Activated CD4-positive, alpha-beta T cell treated with anti-CD3 and anti-CD28 coated beads, Interleukin-2, amount 10 ng/mL, durations not matched to agents 24 days and 14 days (primary cell): ENCODE results near the gene MFSD6. TPM values are rescaled to one million over a fixed set of nuclear protein-coding genes. Genes with fewer than 3 reads are reported as not detected.
A peak's percentile ranks its signal among the peaks of the same experiment; 100 is the strongest.

Source experiments
- DNase-seq: peaks from one replicate; pipeline ENCODE4 v3.0.0; 2022
- H3K27ac Mint-ChIP-seq: one replicate; pipeline ENCODE4 v1.8.0; 2022; ENCODE audit warnings: mild to moderate bottlenecking, mixed read lengths
- H3K27me3 Mint-ChIP-seq: one replicate; pipeline ENCODE4 v1.8.0; 2022; ENCODE audit warnings: mixed read lengths
- H3K36me3 Mint-ChIP-seq: one replicate; pipeline ENCODE4 v1.8.0; 2022; ENCODE audit warnings: low read depth, mild to moderate bottlenecking, mixed read lengths
- H3K4me1 Mint-ChIP-seq: one replicate; pipeline ENCODE4 v1.8.0; 2021; ENCODE audit warnings: mixed read lengths
- H3K4me3 Mint-ChIP-seq: one replicate; pipeline ENCODE4 v1.8.0; 2022; ENCODE audit warnings: mild to moderate bottlenecking, moderate library complexity, mixed read lengths
- H3K9me3 Mint-ChIP-seq: one replicate; pipeline ENCODE4 v1.8.0; 2021; ENCODE audit warnings: mixed read lengths
- intact Hi-C: fragments of 100-400 bp; cut with micrococcal nuclease; formaldehyde crosslinking; loops from one replicate; pipeline ENCODE4 v1.15.1; 2023
- total RNA-seq: library from RNA; stranded (reverse); gene quantifications from 2 replicates; pipeline ENCODE4 v1.2.3, GENCODE V29; 2022

Gene MFSD6
- total RNA-seq, 1 donor from 2014 or later: 44.6 TPM

DNA sequence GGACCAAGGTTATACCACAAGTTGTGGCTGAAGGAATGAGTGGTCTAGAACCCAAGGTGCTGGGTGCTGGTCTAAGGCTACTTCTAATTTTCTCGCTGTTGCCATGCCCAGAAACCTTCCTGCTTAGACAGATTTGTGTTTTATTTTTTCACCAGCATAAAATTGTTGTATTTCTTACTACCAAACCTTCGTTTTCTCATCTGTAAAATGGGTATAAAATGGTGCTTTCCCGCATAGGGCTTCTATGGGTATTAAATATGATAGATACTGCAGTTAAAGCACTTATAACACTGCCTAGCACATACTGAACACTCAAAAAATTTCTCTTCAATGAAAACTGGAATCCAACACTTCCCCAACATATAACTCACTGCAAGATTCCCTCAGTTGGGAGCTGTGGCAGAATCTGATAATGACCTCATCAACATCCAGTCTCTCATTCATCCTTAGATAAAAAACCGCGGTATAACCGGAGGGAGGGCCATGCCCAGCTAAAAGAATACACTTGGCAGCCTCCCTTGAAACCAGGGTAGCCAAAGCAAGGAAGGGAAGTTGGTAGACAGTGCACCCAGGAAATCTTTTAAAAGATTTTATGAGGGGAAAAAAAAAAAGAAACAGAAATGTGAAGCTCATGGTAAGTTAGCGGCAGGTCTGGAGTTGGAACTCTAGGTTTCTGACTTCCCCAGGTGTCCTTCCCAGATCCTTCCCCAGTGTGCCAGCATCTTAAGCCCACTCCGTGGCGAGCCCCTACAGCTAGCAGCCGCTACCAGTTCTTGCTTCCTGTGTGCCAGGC, 125.2 kb downstream of the MFSD6 start:
- Mint-ChIP-seq H3K36me3 (peaks cover 28% of the 10 kb centered on the region), H3K27ac (peak overlapping the region; percentile 99), H3K4me3 (peak overlapping the region; percentile 93), H3K4me1 (peaks cover 46% of the 10 kb centered on the region), H3K9me3 (no peaks in the 10 kb centered on the region), H3K27me3 (no peaks in the 10 kb centered on the region)
- peak; percentile 86 for DNase-seq
- intact Hi-C loops: loop anchor here (2.0 to 10.0 kb wide), 3 partner anchors 189 to 749 kb away; partner anchors contain the start of genes ORMDL1, PMS1 and STAT1

- DNase-seq: no peak
- Mint-ChIP-seq H3K9me3 (no peaks in the 10 kb centered on the region), H3K4me1 (peaks cover 44% of the 10 kb centered on the region), H3K27me3 (no peaks in the 10 kb centered on the region), H3K27ac (peak overlapping the region; percentile 99), H3K36me3 (peaks cover 34% of the 10 kb centered on the region), H3K4me3 (peak overlapping the region; percentile 93)
- intact Hi-C loops: loop anchor here (1.0 to 10.0 kb wide), 8 partner anchors 115 to 749 kb away; partner anchors contain the start of genes MFSD6, NAB1, ORMDL1 and PMS1
Measured at GRCh38 chr2:190533968-190534309, 125.8 kb downstream of the MFSD6 start.

- Mint-ChIP-seq H3K4me1 (peaks cover 41% of the 10 kb centered on the region), H3K36me3 (peaks cover 35% of the 10 kb centered on the region), H3K27me3 (no peaks in the 10 kb centered on the region), H3K27ac (peak within 1 kb of the TSS; percentile 99), H3K9me3 (no peaks in the 10 kb centered on the region), H3K4me3 (peak within 1 kb of the TSS; percentile 93)
- intact Hi-C loops: loop anchor here (1.0 to 10.0 kb wide), 7 partner anchors 115 to 750 kb away; partner anchors contain the start of genes MFSD6, NAB1, ORMDL1 and PMS1
- peak; percentile 95 for DNase-seq
Measured at GRCh38 chr2:190534310-190535120, 126.4 kb downstream of the MFSD6 start, which contains the start of gene NEMP2. Gene NEMP2, minus strand, starts transcription at chr2:190534722. Its CDS starts 67 bp downstream, at chr2:190534655.

- H3K36me3 Mint-ChIP-seq: peaks cover 39% of the 10 kb centered on the region
- intact Hi-C loops: loop anchor here (2.0 to 10.0 kb wide), 3 partner anchors 310 to 750 kb away; partner anchors contain the start of genes ORMDL1, PMS1 and STAT1
- H3K27me3 Mint-ChIP-seq: no peaks in the 10 kb centered on the region
- H3K4me1 Mint-ChIP-seq: peaks cover 36% of the 10 kb centered on the region
- no peak for DNase-seq
- peak overlapping the region; percentile 90 for H3K27ac Mint-ChIP-seq
- H3K4me3 Mint-ChIP-seq: peak overlapping the region; percentile 93
- H3K9me3 Mint-ChIP-seq: peaks cover 5% of the 10 kb centered on the region
Measured at GRCh38 chr2:190535121-190535439, 126.9 kb downstream of the MFSD6 start.

- Mint-ChIP-seq H3K27me3 (no peaks in the 10 kb centered on the region), H3K27ac (peak overlapping the region; percentile 78), H3K4me1 (peaks cover 32% of the 10 kb centered on the region), H3K36me3 (peaks cover 44% of the 10 kb centered on the region), H3K4me3 (peak overlapping the region; percentile 93), H3K9me3 (peaks cover 5% of the 10 kb centered on the region)
- DNase-seq: peak; percentile 59
- intact Hi-C loops: loop anchor here (2.0 to 10.0 kb wide), 3 partner anchors 309 to 751 kb away; partner anchors contain the start of genes ORMDL1, PMS1 and STAT1
Measured at GRCh38 chr2:190535586-190535985, 127.4 kb downstream of the MFSD6 start.

DNA sequence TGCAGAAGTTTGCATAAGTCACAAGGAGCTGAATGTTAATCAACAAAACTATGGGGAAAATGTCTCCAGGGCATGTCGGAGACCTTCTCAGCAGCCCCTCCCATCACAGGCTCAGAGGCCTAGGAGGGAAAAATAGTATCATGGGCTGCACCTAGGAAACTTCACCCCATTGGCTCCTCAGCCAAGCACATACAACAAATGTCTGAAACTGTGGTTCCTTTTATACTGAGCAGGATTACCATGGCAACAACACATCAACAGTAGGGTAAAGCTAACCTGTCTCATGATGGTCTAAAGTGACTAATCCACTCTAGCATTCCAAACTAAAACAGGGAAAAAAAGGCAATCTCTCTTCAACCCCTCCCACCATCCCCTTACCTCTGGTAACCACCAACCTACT, 129.6 kb downstream of the MFSD6 start:
- Mint-ChIP-seq H3K4me1 (peaks cover 19% of the 10 kb centered on the region), H3K27ac (no peak overlapping the region)

GRCh38 chr2:190538201-190538600, 130.0 kb downstream of the MFSD6 start:
- no peak overlapping the region for H3K27ac Mint-ChIP-seq
- DNase-seq: no peak
- intact Hi-C loops: loop anchor here (10.0 kb wide), 2 partner anchors 477 to 753 kb away; partner anchors contain the start of genes ORMDL1, PMS1 and STAT1
- no peak overlapping the region for H3K4me3 Mint-ChIP-seq
- H3K4me1 Mint-ChIP-seq: peaks cover 16% of the 10 kb centered on the region
- H3K27me3 Mint-ChIP-seq: no peaks in the 10 kb centered on the region
- peaks cover 5% of the 10 kb centered on the region for H3K9me3 Mint-ChIP-seq
- H3K36me3 Mint-ChIP-seq: peaks cover 61% of the 10 kb centered on the region

More for the DNA sequence above, 129.6 kb downstream of the MFSD6 start:
- intact Hi-C loops: loop anchor here (10.0 kb wide), 2 partner anchors 477 to 753 kb away; partner anchors contain the start of genes ORMDL1, PMS1 and STAT1
- Mint-ChIP-seq H3K4me3 (no peak overlapping the region), H3K9me3 (peaks cover 5% of the 10 kb centered on the region), H3K36me3 (peaks cover 57% of the 10 kb centered on the region), H3K27me3 (no peaks in the 10 kb centered on the region)
- peak; percentile 59 for DNase-seq

- Mint-ChIP-seq H3K9me3 (peaks cover 5% of the 10 kb centered on the region), H3K4me1 (peaks cover 11% of the 10 kb centered on the region), H3K27me3 (no peaks in the 10 kb centered on the region), H3K27ac (no peak overlapping the region), H3K36me3 (peaks cover 61% of the 10 kb centered on the region), H3K4me3 (no peak overlapping the region)
- DNase-seq: no peak
- intact Hi-C loops: no loop called here
Measured at GRCh38 chr2:190540048-190540447, 131.9 kb downstream of the MFSD6 start.

- peaks cover 24% of the 10 kb centered on the region for H3K36me3 Mint-ChIP-seq
- H3K4me1 Mint-ChIP-seq: peaks cover 3% of the 10 kb centered on the region
- DNase-seq: no peak
- H3K4me3 Mint-ChIP-seq: no peak overlapping the region
- intact Hi-C loops: no loop called here
- H3K27ac Mint-ChIP-seq: no peak overlapping the region
- no peaks in the 10 kb centered on the region for H3K27me3 Mint-ChIP-seq
- peaks cover under 1% of the 10 kb centered on the region for H3K9me3 Mint-ChIP-seq
Measured at GRCh38 chr2:190545093-190545492, 136.9 kb downstream of the MFSD6 start.

- no peak for DNase-seq
- Mint-ChIP-seq H3K4me3 (no peak overlapping the region), H3K36me3 (peaks cover 17% of the 10 kb centered on the region), H3K27ac (no peak overlapping the region), H3K9me3 (no peaks in the 10 kb centered on the region), H3K27me3 (no peaks in the 10 kb centered on the region), H3K4me1 (peaks cover 3% of the 10 kb centered on the region)
- intact Hi-C loops: no loop called here
Measured at GRCh38 chr2:190545555-190546385, 137.6 kb downstream of the MFSD6 start.

DNA sequence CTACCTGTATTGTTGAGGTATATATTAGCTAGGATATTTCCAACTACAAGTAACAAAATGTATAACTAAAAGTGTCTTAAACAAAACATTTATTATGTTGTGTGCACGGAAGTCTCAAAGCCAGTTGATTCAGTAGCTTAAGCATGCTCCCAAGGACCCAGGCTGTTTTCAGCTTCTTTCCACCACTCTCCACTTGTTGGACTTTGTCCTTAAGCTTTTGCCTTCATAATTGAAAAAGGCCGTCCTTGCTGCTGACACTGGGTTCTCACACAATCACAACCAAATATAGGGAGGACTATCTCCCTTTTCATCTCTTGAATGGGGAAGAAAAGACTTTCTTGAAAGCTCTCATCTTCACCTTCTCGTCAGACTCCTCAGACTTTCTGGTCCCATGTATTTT, 138.6 kb downstream of the MFSD6 start:
- Mint-ChIP-seq H3K4me3 (no peak overlapping the region), H3K36me3 (peaks cover 12% of the 10 kb centered on the region), H3K9me3 (no peaks in the 10 kb centered on the region), H3K4me1 (peaks cover 5% of the 10 kb centered on the region), H3K27ac (no peak overlapping the region), H3K27me3 (no peaks in the 10 kb centered on the region)
- DNase-seq: no peak
- intact Hi-C loops: no loop called here

- peaks cover 11% of the 10 kb centered on the region for H3K4me1 Mint-ChIP-seq
- DNase-seq: no peak
- no peaks in the 10 kb centered on the region for H3K27me3 Mint-ChIP-seq
- peaks cover 6% of the 10 kb centered on the region for H3K36me3 Mint-ChIP-seq
- intact Hi-C loops: no loop called here
- no peaks in the 10 kb centered on the region for H3K9me3 Mint-ChIP-seq
- H3K4me3 Mint-ChIP-seq: no peak overlapping the region
- no peak overlapping the region for H3K27ac Mint-ChIP-seq
Measured at GRCh38 chr2:190547886-190548285, 139.7 kb downstream of the MFSD6 start.

DNA sequence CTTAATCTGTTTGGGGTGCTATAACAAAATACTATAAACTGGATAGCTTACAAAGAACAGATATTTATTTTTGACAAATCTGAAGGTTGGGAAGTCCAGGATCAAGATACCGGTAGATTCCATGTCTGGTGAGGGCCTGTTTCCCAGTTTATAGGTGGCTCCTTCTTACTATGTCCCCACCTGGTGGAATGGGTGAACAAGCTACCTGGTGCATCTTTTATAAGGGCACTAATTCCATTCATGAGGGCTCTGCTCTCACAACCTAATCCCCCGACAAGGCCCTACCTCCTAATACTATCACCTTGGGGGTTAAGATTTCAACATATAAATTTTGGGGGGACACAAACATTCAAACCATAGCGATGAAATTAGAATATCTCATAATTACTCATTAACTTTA, 142.0 kb downstream of the MFSD6 start:
- Mint-ChIP-seq H3K27me3 (no peaks in the 10 kb centered on the region), H3K9me3 (peaks cover under 1% of the 10 kb centered on the region), H3K4me3 (no peak overlapping the region), H3K4me1 (peaks cover 11% of the 10 kb centered on the region), H3K36me3 (peaks cover 3% of the 10 kb centered on the region), H3K27ac (no peak overlapping the region)
- intact Hi-C loops: no loop called here
- DNase-seq: no peak
